Measurements from ENCODE around the gene TXNDC11.
"Not testable (repeated sequence)": the region's sequence is repeated elsewhere in the genome, so short reads cannot be mapped to it uniquely, and the experiment has no call there.

The TXNDC11 gene, protein sequence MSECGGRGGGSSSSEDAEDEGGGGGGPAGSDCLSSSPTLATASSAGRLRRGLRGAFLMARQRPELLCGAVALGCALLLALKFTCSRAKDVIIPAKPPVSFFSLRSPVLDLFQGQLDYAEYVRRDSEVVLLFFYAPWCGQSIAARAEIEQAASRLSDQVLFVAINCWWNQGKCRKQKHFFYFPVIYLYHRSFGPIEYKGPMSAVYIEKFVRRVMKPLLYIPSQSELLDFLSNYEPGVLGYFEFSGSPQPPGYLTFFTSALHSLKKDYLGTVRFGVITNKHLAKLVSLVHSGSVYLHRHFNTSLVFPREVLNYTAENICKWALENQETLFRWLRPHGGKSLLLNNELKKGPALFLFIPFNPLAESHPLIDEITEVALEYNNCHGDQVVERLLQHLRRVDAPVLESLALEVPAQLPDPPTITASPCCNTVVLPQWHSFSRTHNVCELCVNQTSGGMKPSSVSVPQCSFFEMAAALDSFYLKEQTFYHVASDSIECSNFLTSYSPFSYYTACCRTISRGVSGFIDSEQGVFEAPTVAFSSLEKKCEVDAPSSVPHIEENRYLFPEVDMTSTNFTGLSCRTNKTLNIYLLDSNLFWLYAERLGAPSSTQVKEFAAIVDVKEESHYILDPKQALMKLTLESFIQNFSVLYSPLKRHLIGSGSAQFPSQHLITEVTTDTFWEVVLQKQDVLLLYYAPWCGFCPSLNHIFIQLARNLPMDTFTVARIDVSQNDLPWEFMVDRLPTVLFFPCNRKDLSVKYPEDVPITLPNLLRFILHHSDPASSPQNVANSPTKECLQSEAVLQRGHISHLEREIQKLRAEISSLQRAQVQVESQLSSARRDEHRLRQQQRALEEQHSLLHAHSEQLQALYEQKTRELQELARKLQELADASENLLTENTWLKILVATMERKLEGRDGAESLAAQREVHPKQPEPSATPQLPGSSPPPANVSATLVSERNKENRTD

GRCh38 chr16:11742536-11743307 is at the start of gene TXNDC11:
Gene TXNDC11 (minus strand): TSS chr16:11742857. CDS start chr16:11742730, 127 bp downstream.
- DNase-seq, result peak; percentile 99

- no peak for DNase-seq
Observed at GRCh38 chr16:11791144-11791828, 48.6 kb upstream of the TXNDC11 start.

DNA sequence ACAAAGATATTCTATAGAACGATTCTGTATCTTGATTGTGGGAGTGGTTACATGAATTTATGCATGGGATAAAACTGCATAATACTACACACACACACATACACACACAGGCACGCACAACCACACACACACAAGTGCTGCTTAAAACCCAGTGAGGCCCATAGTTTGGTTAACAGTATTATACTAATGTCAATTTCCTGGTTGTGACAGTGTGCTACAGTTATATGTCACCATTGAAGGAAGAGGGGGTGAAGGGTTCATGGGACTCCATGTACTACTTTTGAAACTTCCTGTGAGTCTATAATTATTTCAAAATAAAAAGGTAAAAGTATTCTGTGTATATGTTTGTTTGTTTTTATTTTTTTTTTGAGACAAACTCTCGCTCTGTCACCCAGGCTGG is 46.3 kb upstream of the TXNDC11 start:
- DNase-seq, result no peak

GRCh38 chr16:11784980-11785599 is 42.4 kb upstream of the TXNDC11 start:
- not testable (repeated sequence) for DNase-seq

DNA sequence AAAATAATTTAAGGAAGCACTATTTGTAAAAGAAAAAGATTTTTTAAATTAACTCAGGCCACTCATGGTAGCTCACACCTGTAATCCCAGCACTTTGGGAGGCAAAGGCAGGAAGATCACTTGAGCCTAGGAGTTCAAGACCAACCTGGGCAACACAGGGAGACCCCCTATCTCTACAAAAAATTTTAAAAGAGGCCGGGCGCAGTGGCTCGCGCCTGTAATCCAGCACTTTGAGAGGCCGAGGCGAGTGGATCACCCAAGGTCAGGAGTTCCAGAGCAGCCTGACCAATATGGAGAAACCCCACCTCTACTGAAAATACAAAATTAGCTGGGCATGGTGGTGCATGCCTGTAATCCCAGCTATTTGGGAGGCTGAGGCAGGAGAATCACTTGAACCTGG is 41.7 kb upstream of the TXNDC11 start:
- not testable (repeated sequence) for DNase-seq

- no peak for DNase-seq
Observed at GRCh38 chr16:11784038-11784369, 41.3 kb upstream of the TXNDC11 start.

GRCh38 chr16:11783319-11784037 is 40.8 kb upstream of the TXNDC11 start:
- DNase-seq, result peak; percentile 21

DNA sequence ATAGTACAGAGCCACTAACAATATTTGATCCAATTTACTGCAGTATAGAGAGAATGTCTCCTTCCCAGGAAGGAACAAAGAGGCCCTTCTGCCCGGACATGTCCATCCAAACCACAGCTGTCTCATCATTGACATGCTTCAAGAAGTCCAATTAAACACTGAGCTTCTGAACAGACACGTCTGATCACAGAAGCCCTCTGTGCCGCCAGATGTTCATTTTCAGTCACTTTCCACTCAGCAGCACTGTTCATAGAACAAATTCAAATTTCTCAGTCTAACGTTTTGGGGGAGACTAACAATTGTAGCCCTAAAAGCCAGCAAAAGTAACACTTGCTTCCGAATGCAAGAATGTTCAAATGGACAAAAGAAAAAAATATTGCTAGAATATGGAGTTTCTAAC is 39.1 kb upstream of the TXNDC11 start:
- DNase-seq, result no peak

DNA sequence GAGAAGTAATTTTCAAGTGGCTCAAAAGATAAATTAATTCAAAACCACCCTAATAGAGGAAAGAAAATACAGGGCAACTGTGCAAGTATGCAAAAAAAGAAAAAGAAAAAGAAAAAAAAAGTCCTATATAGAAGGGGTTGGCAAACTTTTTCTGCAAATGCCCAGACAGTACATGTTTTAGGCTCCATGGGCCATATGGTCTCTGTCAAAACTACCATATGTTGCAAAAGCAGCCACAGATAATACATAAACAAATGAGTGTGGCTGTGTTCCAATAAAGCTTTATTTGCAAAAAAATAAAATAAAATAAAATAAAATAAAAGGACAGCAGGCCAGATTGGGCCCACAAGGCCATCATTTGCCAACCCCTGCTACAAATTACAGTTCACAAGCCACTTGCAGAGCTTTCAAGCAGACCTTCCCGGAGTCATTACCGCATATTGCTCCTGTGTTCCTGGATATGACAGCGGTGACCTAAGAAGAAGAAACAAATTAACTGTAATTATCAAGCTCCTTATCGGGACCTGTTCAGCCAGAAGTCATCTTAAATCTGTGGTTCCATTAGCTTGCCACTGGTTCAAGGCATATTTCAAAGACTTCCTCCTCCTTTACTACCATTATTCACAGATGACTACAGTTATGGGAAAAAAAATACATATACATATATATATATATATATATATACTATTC is 38.5 kb upstream of the TXNDC11 start:
- no peak for DNase-seq

DNA sequence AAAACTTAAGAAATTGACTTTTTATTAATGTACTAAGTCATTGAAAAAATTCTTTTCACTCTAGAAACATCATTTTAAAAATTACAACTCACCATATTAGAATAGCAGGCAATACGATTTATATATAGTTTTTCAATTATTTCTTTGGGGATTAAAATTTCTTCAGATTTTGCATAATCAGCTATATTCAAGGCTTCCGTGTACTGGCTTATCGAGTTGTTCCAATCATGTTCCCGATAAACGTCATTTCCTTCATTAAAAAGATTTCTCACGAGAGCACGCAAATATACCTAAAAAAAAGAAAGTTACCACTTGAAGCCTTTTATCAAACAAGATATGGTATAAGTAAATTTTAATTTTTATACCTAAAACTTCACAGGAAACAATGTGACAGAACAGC is 36.4 kb upstream of the TXNDC11 start:
- DNase-seq, result no peak

DNA sequence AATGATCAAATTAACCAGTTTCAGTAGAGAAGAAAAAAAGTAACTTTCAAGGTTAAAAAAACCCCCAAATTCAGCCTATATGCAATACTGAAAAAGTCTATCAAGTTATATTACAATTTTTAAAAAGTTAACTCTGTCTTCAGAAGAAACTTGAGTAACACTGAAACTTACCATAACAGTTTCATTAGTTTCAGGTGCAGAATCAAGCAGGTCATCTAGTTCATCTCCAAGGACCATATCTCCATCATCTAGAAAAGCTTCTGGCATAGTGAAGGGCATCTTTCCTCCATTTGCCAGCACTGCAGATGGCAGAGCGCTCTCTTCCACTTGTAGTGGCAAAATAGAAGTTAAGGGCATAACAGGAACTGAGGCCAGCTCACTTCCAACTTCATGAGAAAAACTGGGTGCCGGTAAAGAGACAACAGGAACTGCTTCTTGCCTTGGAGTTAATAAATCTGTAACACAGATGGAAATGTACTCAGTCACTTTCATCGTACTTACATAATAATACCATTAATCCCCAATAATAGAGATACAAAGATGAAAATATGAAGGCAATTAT is 31.5 kb upstream of the TXNDC11 start:
- no peak for DNase-seq

DNA sequence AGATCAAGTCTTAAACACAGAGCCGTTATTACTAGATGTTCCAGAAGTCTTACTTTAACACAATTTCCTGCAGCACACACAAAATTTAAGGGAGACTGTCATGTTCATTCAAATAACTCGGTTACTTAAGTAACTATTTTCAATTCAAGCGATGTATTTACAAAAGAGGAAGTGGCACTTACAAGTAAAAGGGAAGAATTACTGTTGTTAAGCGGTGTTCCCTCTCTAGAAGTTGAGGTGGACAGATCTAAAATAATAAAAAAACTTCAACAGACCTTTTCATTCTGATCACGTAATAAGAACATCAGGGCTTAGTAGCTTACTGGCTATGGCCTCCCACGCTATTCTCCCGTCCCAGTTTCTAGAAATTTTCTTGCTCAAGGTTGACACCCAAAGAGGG is 26.2 kb upstream of the TXNDC11 start:
- no peak for DNase-seq

GRCh38 chr16:11762431-11762830 is 19.8 kb upstream of the TXNDC11 start:
- no peak for DNase-seq

GRCh38 chr16:11759997-11760396 is 17.3 kb upstream of the TXNDC11 start:
- DNase-seq, result no peak

DNA sequence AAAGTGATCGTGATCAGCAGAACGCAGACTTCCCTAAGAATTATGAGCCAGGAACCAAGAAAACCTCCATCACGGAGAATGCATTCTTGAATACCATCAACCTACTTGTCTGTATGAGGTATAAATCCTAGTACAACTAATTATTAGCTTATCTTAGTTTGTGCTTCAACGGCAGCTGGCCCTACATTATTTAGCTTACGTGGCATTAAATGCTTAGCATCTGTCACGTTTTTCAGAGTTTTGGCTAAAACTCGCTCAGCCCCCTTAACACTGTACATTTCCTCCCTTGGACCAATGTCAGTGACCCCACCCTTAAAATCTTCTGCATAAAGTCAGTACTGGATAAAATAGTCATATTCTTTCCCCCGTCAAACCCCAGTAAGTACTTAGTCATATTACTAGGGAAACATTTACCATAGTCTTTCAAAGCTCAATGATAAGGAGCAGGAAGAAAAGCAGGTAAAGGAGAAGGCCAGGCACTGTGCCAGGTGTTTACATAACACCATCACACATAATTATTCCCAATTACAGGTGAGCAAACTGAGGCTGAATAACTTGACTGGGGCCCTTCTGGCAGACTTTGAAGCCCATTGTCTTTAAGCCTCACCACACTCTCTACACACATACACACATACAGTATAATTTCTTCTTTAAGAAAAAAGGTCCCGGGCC is 16.6 kb upstream of the TXNDC11 start:
- no peak for DNase-seq

GRCh38 chr16:11757671-11758545 is 15.3 kb upstream of the TXNDC11 start:
- DNase-seq, result no peak

DNA sequence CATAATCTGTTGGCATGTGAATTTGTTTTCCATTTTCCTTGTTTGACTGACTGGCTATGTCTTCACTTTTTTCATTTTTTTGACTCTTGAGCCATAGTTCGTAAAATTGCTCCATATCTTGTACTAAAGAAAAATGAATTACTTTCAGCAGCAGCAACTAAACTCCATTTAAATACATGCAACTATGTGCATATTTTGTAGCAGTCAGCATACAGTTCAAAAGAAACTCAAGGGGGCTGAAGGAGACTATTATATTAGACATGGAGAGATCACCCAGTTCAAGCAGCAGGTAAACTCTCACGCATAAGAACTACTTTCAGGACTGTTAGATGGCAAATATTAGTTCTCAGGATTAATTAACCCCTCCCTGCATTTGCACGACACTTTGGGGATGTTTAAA is 13.6 kb upstream of the TXNDC11 start:
- no peak for DNase-seq

GRCh38 chr16:11755022-11755760 is 12.5 kb upstream of the TXNDC11 start:
- no peak for DNase-seq

Data from activated CD4-positive, alpha-beta T cell treated with anti-CD3 and anti-CD28 coated beads, Interleukin-2, amount 50 U/mL, for 1 hour (primary cell).